Measurements from ENCODE around the gene GNS. TPM values are rescaled to one million over a fixed set of nuclear protein-coding genes. Genes with fewer than 3 reads are reported as not detected.

GNS gene
- total and polyA plus RNA-seq, 10 of the 15 experiments (the other 5 are each of a cell fraction or from before 2014, with no cell fraction given), result 4.1 to 33.8 (median 19.1) TPM

GRCh38 chr12:64674367-64674922 is 84.8 kb downstream of the GNS start:
- no peaks in the 10 kb centered on the region; the same call in 1 of the 2 replicates for H4K20me1 ChIP-seq (ENCODE audit: control insufficient read depth, insufficient read depth)
- H3K9me3 ChIP-seq (replicated peaks; ENCODE audit: control insufficient read depth, insufficient read depth, low read length), result no peaks in the 10 kb centered on the region
- no peak overlapping the region for H2AFZ ChIP-seq (ENCODE audit: control insufficient read depth, low read depth, low read length)
- no peaks in the 10 kb centered on the region for H3K27me3 ChIP-seq (replicated peaks in 1 of 2; ENCODE audit: control insufficient read depth in 2 of 2, insufficient read depth in 2 of 2, low read length in 1 of 2)
- ChIA-PET CTCF (interaction anchor here (0.9 to 1.6 kb wide), 3 partner anchors 14 to 125 kb away, joined by 3 to 4 read pairs (median 3); no protein-coding TSS in a partner anchor), POLR2A (no interaction called here), RAD21 (ENCODE audit: unreplicated experiment) (no interaction called here), SMC1A (ENCODE audit: uncharacterized antibody, unreplicated experiment) (interaction anchor here (0.9 to 1.1 kb wide), 2 partner anchors 9 to 66 kb away, joined by 3 read pairs; no protein-coding TSS in a partner anchor)
- DNase-seq (ENCODE audit: low read depth, low spot score) (no peak), FAIRE-seq (no peak), ATAC-seq (no peak)
- H3K4me1 ChIP-seq (ENCODE audit: control insufficient read depth, insufficient read depth, low read length), result peaks cover 68% of the 10 kb centered on the region
- H3K27ac ChIP-seq (ENCODE audit: control insufficient read depth, insufficient read depth), result 0 out of 2 replicates have a peak overlapping the region, but pooled peaks have one; percentile 8
- no peak overlapping the region for H3K4me3 ChIP-seq
- in situ Hi-C loops (cut with MboI), result no loop called here
- 41% methylated on average over 10 of the region's 10 CpGs for WGBS (ENCODE audit: insufficient coverage, insufficient replicate concordance, low lambda C conversion rate, missing lambda C conversion rate)
- BruUV-seq (replicated peaks), result no TSS peak
- peaks cover 89% of the 10 kb centered on the region for H3K79me2 ChIP-seq (ENCODE audit: control insufficient read depth, insufficient read depth, low read length)
- intact Hi-C loops (cut with micrococcal nuclease; ENCODE audit: unreplicated experiment), result no loop called here
- no peak for TF ChIP-seq RCOR1 (conservative IDR thresholded peaks at IDR 0.05; ENCODE audit: low read depth, low read length)
- peak; percentile 42 for TF ChIP-seq RUNX3 (IDR thresholded peaks at IDR 0.05; ENCODE audit: low read length)
- peak overlapping the region; percentile 21; the same call in 1 of the 2 replicates for H3K4me2 ChIP-seq (ENCODE audit: control insufficient read depth, insufficient read depth)
- H3K9ac ChIP-seq (ENCODE audit: control insufficient read depth, insufficient read depth, low read length), result no peak overlapping the region
- H3K36me3 ChIP-seq (ENCODE audit: control insufficient read depth in 2 of 2, insufficient read depth in 2 of 2, low read length in 1 of 2), result peaks cover 0 to 3% of the 10 kb centered on the region in 2 experiments; a peak in 2 of 4 replicates

GRCh38 chr12:64673490-64674169 is 85.6 kb downstream of the GNS start:
- ChIA-PET RAD21 (ENCODE audit: unreplicated experiment) (no interaction called here), CTCF (interaction anchor here (0.9 to 1.6 kb wide), 3 partner anchors 14 to 124 kb away, joined by 3 to 4 read pairs (median 3); no protein-coding TSS in a partner anchor), SMC1A (ENCODE audit: uncharacterized antibody, unreplicated experiment) (interaction anchor here (0.9 to 1.6 kb wide), 4 partner anchors 9 to 65 kb away, joined by 3 to 4 read pairs (median 3); no protein-coding TSS in a partner anchor), POLR2A (interaction anchor here (0.9 kb wide), 1 partner anchor 56 kb away, joined by 3 read pairs; no protein-coding TSS in a partner anchor)
- Histone ChIP-seq H3K27ac (ENCODE audit: control insufficient read depth, insufficient read depth) (no peak overlapping the region; the same call in 1 of the 2 replicates), H2AFZ (ENCODE audit: control insufficient read depth, low read depth, low read length) (no peak overlapping the region), H3K79me2 (ENCODE audit: control insufficient read depth, insufficient read depth, low read length) (peaks cover 91% of the 10 kb centered on the region), H4K20me1 (ENCODE audit: control insufficient read depth, insufficient read depth) (no peaks in the 10 kb centered on the region; the same call in 1 of the 2 replicates), H3K9ac (ENCODE audit: control insufficient read depth, insufficient read depth, low read length) (no peak overlapping the region), H3K27me3 (replicated peaks in 1 of 2; ENCODE audit: control insufficient read depth in 2 of 2, insufficient read depth in 2 of 2, low read length in 1 of 2) (no peaks in the 10 kb centered on the region), H3K36me3 (ENCODE audit: control insufficient read depth in 2 of 2, insufficient read depth in 2 of 2, low read length in 1 of 2) (peaks cover 0 to 3% of the 10 kb centered on the region in 2 experiments; a peak in 2 of 4 replicates), H3K4me2 (ENCODE audit: control insufficient read depth, insufficient read depth) (no peak overlapping the region), H3K4me3 (no peak overlapping the region), H3K9me3 (replicated peaks; ENCODE audit: control insufficient read depth, insufficient read depth, low read length) (no peaks in the 10 kb centered on the region), H3K4me1 (ENCODE audit: control insufficient read depth, insufficient read depth, low read length) (peaks cover 66% of the 10 kb centered on the region)
- no TSS peak for BruUV-seq (replicated peaks)
- 87% methylated on average over 9 of the region's 9 CpGs for WGBS (ENCODE audit: insufficient coverage, insufficient replicate concordance, low lambda C conversion rate, missing lambda C conversion rate)
- FAIRE-seq, result no peak
- intact Hi-C loops (cut with micrococcal nuclease; ENCODE audit: unreplicated experiment) (no loop called here), in situ Hi-C loops (cut with MboI) (no loop called here)
- no peak for ATAC-seq
- no peak for DNase-seq (ENCODE audit: low read depth, low spot score)
- TF ChIP-seq PAX8 (IDR thresholded peaks at IDR 0.05), result no peak
- no peak for TF ChIP-seq RAD51 (IDR thresholded peaks at IDR 0.05)
- TF ChIP-seq ZBED1 (IDR thresholded peaks at IDR 0.05; ENCODE audit: borderline replicate concordance), result no peak
- no peak for TF ChIP-seq ZNF592 (IDR thresholded peaks at IDR 0.05)

Data from GM12878 (cell line).